ENCODE data around the gene GRIK5.

DNA sequence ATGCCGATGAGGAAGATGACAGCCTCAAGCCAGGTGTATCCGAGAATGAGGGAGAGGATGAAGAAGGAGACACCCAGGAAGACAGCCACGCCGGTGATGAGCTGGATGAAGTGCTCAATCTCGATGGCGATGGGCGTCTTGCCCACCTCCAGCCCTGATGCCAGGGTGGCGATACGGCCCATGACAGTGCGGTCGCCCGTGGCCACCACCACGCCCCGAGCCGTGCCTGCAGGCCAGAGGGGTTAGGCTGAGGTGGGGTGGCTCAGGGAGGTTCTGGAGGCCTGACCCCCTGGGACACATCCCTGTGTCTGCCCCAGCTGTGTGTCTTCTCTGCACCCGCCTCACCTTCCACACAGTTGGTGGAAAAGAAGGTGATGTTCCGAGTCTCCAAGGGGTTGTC lies 85.0 kb downstream of the GRIK5 start:
- TF ChIP-seq, protein P1, sequence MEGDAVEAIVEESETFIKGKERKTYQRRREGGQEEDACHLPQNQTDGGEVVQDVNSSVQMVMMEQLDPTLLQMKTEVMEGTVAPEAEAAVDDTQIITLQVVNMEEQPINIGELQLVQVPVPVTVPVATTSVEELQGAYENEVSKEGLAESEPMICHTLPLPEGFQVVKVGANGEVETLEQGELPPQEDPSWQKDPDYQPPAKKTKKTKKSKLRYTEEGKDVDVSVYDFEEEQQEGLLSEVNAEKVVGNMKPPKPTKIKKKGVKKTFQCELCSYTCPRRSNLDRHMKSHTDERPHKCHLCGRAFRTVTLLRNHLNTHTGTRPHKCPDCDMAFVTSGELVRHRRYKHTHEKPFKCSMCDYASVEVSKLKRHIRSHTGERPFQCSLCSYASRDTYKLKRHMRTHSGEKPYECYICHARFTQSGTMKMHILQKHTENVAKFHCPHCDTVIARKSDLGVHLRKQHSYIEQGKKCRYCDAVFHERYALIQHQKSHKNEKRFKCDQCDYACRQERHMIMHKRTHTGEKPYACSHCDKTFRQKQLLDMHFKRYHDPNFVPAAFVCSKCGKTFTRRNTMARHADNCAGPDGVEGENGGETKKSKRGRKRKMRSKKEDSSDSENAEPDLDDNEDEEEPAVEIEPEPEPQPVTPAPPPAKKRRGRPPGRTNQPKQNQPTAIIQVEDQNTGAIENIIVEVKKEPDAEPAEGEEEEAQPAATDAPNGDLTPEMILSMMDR (IDR thresholded peaks at IDR 0.05; ENCODE audit: low read depth, low read length, missing input control): no peak
- TF ChIP-seq, protein P2, sequence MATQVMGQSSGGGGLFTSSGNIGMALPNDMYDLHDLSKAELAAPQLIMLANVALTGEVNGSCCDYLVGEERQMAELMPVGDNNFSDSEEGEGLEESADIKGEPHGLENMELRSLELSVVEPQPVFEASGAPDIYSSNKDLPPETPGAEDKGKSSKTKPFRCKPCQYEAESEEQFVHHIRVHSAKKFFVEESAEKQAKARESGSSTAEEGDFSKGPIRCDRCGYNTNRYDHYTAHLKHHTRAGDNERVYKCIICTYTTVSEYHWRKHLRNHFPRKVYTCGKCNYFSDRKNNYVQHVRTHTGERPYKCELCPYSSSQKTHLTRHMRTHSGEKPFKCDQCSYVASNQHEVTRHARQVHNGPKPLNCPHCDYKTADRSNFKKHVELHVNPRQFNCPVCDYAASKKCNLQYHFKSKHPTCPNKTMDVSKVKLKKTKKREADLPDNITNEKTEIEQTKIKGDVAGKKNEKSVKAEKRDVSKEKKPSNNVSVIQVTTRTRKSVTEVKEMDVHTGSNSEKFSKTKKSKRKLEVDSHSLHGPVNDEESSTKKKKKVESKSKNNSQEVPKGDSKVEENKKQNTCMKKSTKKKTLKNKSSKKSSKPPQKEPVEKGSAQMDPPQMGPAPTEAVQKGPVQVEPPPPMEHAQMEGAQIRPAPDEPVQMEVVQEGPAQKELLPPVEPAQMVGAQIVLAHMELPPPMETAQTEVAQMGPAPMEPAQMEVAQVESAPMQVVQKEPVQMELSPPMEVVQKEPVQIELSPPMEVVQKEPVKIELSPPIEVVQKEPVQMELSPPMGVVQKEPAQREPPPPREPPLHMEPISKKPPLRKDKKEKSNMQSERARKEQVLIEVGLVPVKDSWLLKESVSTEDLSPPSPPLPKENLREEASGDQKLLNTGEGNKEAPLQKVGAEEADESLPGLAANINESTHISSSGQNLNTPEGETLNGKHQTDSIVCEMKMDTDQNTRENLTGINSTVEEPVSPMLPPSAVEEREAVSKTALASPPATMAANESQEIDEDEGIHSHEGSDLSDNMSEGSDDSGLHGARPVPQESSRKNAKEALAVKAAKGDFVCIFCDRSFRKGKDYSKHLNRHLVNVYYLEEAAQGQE (IDR thresholded peaks at IDR 0.05): no peak
- no peak for TF ChIP-seq TAF1 (conservative IDR thresholded peaks at IDR 0.05)

Measured in liver (tissue), 3 donors.